LHCN-M2 (cell line): ENCODE measurements around the gene S1PR4. TPM values are rescaled to one million over a fixed set of nuclear protein-coding genes. Genes with fewer than 3 reads are reported as not detected.
"Not testable (repeated sequence)": the region's sequence is repeated elsewhere in the genome, so short reads cannot be mapped to it uniquely, and the experiment has no call there.

Experiments
- DNase-seq: peaks from one replicate; pipeline ENCODE4 v3.0.0-alpha.2; 2012; ENCODE audit warnings: low read depth
- total RNA-seq: library from RNA; depleted of rRNA; stranded (reverse); fragments of >200 nt; gene quantifications from 2 replicates; pipeline ENCODE4 v1.2.3, GENCODE V29; 2014; rRNA removed

S1PR4 gene
- total RNA-seq, 1 experiment from 2014 or later, result not detected

GRCh38 chr19:3213159-3213558 lies 34.6 kb downstream of the S1PR4 start:
- DNase-seq, result no peak

DNA sequence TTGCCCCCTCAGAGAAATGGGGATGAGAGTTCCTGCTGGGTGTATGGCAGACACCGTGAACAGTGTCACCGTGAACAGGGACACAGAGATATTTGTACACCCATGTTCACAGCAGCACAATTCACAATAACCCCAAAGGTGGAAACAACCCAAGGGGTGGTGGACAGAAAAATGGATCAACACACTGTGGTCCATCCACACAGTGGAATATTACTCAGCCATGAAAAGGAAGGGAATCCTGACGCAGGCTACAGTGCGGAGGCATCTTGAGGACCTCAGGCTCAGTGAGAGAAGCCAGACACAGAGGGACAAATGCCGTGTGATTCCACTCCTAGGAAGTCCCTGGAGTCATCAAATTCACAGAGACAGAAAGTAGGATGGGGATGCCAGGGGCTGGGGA lies 38.3 kb downstream of the S1PR4 start:
- DNase-seq, result no peak

- no peak for DNase-seq
These were observed 42.0 kb downstream of the S1PR4 start for GRCh38 chr19:3220576-3220975.

- DNase-seq, result not testable (repeated sequence)
These were observed 43.0 kb downstream of the S1PR4 start for GRCh38 chr19:3221576-3221975.

- DNase-seq, result no peak
These were observed 44.1 kb downstream of the S1PR4 start for GRCh38 chr19:3222709-3223108.

DNA sequence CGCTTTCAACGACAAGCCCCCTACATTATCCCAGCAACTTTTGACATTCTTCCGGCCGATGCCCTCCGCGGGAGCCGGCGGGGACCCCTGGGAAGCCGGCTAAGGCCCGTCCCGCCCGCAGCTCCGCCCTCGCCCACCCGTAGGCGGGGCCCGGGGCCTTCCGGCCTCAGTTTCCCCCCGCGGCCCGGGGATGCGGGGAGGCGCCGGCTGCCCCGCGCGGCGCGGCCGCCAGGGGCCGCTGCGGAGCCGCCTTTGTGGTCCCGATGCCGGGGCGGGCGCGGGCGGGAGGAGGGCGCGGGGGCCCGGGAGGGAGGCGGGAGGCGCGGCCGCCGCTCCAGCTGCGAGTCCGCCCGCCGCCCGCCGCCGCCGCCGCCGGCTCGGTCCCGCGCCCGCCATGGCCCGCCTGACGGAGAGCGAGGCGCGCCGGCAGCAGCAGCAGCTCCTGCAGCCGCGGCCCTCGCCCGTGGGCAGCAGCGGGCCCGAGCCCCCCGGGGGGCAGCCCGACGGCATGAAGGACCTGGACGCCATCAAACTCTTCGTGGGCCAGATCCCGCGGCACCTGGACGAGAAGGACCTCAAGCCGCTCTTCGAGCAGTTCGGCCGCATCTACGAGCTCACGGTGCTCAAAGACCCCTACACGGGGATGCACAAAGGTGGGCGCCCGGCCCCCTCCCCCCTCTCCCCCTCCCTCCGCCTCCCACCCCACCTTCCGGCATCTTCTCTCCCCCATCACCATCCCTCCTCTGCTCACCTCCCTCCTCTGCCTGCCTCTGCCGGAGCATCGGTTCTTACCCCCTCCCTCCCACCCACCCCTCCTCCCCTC lies 46.0 kb downstream of the S1PR4 start, which contains the start of gene CELF5:
CELF5 (plus strand) TSS at position 316 of the 823 bp plus-strand sequence; CDS start at position 395, 79 bp downstream.
- DNase-seq, result no peak

- DNase-seq, result no peak
These were observed 46.6 kb downstream of the S1PR4 start for GRCh38 chr19:3225169-3225485.

DNA sequence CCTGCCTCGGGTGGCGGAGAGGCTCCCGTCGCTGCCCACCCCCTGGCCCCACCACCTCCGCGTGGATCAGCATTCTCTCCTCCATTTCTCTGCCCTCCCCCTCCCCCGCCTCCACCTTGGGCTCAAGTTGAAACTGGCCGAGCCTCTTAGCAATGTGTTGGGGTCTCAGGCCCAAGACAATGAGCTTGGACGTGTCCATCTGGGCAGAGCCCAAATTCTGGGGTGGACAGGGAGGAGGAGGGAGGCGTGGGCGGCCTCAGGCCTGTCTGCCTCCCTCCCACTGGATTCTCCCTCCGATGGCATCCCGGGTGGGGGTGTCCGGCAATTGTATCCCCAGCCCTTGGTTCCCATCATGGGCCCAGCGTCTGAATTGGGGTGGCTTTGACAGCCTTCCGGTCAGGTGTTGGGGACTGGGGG lies 47.1 kb downstream of the S1PR4 start:
- DNase-seq, result no peak

DNA sequence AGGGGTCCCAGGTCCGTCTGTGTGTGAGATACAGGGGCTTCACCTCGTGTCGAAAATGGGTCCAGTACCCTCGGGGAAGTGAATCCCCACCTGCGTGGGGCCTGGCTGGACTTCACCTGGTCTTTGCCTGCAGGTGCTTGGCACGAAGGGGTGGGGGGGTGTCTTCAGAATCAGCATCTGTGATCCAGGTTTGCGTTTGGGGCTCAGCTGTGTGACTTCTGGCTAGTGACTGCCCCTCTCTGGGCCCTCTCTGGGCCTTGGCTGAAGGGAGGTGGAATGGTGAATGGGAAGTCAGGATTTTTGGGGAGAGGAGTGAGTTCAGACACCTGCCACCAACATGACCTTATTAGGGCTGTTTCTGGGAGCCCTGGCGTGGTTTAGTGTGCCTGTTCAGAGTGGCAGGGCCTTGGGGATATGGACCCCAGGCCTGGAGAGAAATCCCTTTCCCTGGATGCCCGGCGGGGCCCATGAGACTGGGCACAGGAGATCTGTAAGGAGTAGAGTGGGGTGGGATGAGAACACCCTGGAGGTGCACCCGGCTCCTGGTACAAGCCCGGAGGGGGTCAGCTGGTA lies 48.6 kb downstream of the S1PR4 start:
- no peak for DNase-seq

DNA sequence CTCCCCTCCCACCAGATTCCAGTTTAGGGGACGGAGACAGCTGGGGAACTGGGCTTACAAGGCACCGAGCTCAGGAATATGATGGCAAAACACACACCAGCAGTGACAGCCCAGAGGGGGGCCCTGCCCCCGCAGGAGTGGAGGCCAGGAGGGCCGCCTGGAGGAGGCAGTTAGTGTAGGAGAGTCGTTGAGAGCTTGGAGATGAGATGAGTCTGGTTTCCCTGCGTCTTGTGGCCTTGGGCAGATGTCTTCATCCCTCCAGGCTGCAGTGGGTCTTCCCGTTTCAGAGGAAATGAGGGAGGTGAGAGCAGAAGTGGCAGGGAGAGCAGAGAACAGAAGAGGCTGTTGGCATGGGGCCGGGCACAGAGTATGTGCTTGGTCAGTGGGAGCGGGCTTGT lies 50.8 kb downstream of the S1PR4 start:
- no peak for DNase-seq

Other genes starting within 250 kb of the S1PR4 start
- 2.9 and 3.3 TPM in 2 replicates for gene ZNF77, start 233.8 kb upstream of the S1PR4 start, total RNA-seq
- gene TLE6, start 201.2 kb upstream of the S1PR4 start, total RNA-seq, result 0.40 TPM in 1 of 2 replicates, not detected in the other
- 0.69 and 2.4 TPM in 2 replicates for gene TLE2, start 149.5 kb upstream of the S1PR4 start, total RNA-seq
- 257 and 316 TPM in 2 replicates for gene TLE5, start 116.3 kb upstream of the S1PR4 start, total RNA-seq
- gene GNA11, start 84.4 kb upstream of the S1PR4 start, total RNA-seq, result 80.7 and 81.2 TPM in 2 replicates
- gene GNA15, start 42.7 kb upstream of the S1PR4 start, total RNA-seq, result 0.06 and 0.40 TPM in 2 replicates
- 105 and 118 TPM in 2 replicates for gene NCLN, start 7.2 kb downstream of the S1PR4 start, total RNA-seq
- not detected in 2 replicates for gene CELF5, start 45.9 kb downstream of the S1PR4 start, total RNA-seq
- 53.3 and 61.3 TPM in 2 replicates for gene NFIC, start 187.8 kb downstream of the S1PR4 start, total RNA-seq